Measurements from ENCODE around the gene BTBD8.

- no peak for TF ChIP-seq CTCF (IDR thresholded peaks at IDR 0.05; ENCODE audit: low read depth, low read length, poor library complexity, severe bottlenecking)
- no peak for TF ChIP-seq EZH2phosphoT487 (IDR thresholded peaks at IDR 0.05; ENCODE audit: borderline replicate concordance, low read length)
Observed at GRCh38 chr1:92219028-92219427, 138.9 kb downstream of the BTBD8 start.

Measured in DOHH2 (cell line).